ENCODE data around the gene NCAM1.

NCAM1 gene

GRCh38 chr11:112968941-112969713 lies 7.9 kb downstream of the NCAM1 start:
- DNase-seq (ENCODE audit: low spot score): no peak

DNA sequence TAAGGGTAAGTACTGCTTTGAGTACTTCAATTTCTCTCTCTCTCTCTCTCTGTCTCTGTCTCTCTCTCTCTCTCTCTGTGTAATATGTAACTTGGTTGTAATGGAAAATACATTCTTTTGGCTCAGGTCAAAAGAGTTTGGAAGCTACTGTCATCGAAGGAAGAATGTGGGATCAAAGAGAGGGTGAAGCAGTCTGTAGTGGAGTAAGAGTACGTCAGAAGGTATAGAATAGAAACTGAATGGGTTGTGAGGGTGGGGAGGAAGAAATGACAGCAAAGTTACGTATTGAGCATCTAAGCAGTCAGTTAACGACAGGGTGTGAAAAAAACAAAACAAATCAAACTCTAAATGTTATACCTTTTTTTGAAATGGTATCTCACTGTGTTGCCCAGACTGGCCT lies 10.0 kb downstream of the NCAM1 start:
- no peak for DNase-seq (ENCODE audit: low spot score)

GRCh38 chr11:112971827-112972226 lies 10.6 kb downstream of the NCAM1 start:
- DNase-seq (ENCODE audit: low spot score): no peak

GRCh38 chr11:112972399-112973145 lies 11.4 kb downstream of the NCAM1 start:
- no peak for DNase-seq (ENCODE audit: low spot score)

DNA sequence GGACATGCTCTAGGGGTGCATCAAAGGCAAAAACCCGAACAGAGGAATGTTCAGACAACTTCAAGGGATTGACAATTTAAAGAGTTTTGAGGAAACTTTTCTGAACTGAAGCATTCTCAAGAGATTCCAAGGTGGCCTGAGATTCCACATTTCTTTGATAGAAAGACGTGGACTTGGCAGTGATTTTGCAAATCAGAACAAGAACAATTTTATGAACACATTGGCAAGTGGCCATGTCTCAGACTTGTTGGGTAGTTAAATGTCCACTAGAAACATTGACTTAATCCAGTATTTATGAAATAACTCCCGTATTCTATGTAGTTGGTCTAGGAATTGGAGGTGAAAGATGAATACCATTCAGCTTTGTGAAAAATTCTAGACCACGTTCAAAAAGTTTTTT lies 13.8 kb downstream of the NCAM1 start:
- DNase-seq (ENCODE audit: low spot score): no peak

DNA sequence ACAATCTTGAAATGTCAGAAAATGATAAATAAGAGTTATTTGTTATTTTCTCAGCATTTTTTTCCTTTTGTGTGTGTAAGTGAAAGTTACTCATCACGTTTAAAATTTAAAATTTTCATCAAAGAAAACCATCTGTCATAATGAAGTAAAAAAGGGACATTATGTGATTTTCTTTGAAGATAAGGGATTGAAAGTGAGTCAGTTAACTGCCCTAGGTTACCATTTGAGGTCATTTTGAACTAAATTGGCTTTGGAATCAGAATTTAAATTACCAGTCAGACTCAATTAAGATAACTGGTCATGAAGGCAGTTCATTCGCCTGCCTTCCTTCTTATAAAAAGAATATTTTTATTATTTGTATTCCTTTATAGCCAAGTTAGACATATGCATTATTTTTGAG lies 14.3 kb downstream of the NCAM1 start:
- no peak for DNase-seq (ENCODE audit: low spot score)

DNA sequence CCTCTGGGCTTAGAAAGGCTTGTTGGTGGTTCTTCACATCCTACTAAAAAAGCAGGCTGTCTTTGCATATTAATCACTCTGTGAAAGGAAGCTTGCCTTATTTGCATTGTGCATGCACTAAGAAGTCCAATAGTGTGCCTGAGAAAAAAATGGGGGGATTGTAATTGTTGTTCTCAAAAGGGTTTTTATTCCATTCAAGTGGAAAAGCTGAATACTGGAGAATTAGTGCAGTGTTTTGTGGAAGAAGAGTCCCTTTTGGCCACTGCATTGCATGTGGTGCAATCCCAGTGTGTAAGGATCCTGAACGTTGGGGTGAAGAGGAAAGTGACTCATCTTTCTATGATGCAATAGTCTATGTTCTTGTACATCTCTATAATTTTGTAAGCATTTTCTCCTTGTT lies 16.5 kb downstream of the NCAM1 start:
- no peak for DNase-seq (ENCODE audit: low spot score)

GRCh38 chr11:112983887-112984286 lies 22.7 kb downstream of the NCAM1 start:
- DNase-seq (ENCODE audit: low spot score): no peak

DNA sequence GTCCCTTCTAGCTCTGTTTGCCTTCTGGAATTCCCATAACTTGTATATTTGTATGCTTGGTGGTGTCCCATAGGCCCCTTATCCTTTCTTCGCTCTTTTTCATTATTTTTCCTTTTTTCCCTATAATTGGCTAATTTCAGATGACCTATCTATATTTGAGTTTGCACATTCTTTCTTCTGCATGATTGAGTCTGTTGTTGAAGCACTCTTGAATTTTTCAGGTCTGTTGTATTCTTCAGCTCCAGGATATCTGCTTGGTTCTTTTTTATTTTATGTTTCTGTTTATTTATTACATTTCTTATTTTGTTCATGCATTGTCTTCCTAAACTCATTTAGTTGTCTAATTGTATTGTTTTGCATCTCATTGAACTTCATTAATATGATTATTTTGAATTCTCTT lies 28.0 kb downstream of the NCAM1 start:
- DNase-seq (ENCODE audit: low spot score): no peak

- no peak for DNase-seq (ENCODE audit: low spot score)
Observed at GRCh38 chr11:112993808-112994207, 32.6 kb downstream of the NCAM1 start.

- no peak for DNase-seq (ENCODE audit: low spot score)
Observed at GRCh38 chr11:112995423-112996090, 34.3 kb downstream of the NCAM1 start.

DNA sequence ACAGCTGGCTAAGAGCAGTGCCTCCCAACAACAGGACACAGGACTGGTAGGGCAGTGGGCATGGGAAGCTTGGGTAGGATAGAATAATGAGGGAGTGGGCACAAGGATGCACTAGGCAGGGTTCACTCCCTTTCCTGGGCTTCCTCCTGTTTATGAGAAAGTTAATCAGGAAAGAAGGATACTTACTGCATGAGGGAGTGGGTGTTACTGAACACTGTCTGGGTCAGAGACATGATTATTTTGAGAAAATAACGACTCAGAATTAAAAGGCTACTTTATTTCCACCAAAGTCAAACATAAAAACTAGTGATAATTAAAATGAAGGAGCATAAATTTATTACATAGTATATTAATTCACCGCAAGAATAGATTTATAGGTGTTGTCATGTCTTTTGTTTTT lies 35.8 kb downstream of the NCAM1 start:
- no peak for DNase-seq (ENCODE audit: low spot score)

DNA sequence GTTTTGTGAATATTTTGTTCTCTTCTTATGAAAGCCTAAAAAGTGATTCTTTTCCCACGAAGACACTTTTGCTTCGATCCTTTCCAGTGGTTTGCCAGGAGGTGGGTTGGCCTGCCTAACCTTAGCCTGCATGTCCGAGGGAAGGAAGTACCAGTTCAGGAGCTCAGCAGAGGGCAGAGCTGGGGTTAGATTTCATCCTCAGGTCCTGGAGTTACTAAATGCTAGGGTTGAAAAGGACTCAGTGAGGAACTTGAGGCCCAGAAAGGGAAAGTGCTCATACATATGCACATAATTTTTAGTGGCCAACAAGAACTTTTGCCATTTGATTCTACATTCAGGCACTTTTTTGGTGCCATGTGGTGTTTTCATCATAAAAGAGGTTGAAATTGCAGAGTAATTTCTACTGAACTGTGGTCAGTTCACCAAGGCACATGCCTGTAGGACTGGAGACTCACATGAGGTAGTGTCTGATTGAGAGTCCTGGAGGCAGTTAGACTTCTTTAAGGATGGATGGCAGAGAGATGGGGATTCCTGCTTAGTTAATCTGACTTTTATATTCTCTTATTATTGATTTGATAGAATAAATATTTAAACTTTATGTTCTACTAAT lies 36.7 kb downstream of the NCAM1 start:
- DNase-seq (ENCODE audit: low spot score): no peak

DNA sequence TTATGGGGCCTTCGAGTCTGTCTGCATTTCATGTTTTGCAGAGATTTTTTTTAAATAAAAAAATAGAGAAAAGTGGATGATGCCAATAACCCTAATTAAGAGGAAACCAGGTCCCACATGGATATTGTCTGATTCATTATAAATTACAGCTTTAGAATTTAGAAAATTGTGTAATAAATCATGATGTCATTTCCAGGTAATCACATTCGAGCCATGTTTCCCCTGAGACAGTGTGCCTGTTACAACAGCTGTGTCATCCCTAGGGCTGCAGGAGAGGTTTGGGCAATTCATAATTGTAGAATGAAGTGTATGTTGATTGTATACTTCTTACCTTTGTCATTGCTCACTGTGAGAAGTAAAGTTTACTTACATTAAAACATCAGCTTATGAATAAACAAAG lies 38.3 kb downstream of the NCAM1 start:
- no peak for DNase-seq (ENCODE audit: low spot score)

GRCh38 chr11:113001709-113002108 lies 40.5 kb downstream of the NCAM1 start:
- DNase-seq (ENCODE audit: low spot score): no peak

GRCh38 chr11:113006896-113007445 lies 45.8 kb downstream of the NCAM1 start:
- no peak for DNase-seq (ENCODE audit: low spot score)

DNA sequence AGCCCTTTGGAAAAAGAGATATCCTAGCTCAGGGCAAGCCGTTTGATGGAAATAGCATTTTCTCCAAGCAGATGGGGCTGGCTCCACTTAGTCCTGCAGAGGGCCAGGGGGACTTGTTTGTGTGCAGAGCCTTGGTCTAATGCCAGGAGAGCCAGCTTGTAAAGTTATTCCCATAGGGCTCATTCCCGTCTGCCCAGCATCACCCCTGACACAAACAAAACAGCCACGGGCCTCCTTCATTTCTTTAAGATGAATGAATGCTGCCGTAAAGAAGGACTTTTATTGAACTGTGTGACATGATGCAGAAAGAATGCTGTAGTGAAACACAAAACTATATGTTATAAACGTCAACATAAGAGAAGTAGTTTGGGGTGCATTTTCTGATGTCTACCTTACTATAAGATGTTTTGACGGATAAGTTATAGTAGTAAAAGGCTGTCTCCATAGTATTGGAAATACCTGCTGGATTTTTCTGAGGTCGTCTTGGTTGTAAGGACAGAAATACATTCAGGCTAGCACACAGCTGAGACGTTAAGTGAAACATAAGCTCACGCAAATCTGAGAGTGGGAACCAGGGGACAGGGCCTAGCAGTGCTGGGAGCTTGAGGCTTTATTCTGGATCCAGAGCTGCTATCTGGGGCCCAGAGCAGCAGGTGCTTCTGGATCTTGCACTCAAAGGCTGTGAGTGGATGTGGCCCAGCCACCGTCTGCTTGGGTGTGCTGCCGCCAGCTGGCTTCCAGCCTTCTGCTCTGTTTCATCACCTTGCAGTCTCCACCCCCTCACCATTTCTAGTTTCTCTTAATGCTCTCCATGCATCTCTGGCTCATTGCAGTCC lies 53.3 kb downstream of the NCAM1 start:
- DNase-seq (ENCODE audit: low spot score): peak; percentile 86

DNA sequence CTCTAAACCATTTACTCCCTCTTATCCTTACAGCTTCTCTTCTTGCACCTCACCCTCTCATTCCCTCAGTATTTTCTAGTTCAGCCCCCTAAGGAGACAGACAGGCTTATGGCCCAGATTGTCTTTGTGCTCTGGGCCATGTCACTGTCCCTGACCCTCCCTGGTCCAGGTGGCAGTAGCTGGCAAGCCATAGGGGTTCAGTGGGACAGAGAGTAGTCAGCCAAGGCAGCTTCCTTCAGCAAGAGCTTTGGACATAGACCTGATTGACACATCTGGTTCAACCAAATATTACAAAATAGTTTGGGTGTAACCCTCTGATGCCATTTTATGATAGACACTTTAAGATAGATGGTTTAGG lies 53.9 kb downstream of the NCAM1 start:
- no peak for DNase-seq (ENCODE audit: low spot score)

DNA sequence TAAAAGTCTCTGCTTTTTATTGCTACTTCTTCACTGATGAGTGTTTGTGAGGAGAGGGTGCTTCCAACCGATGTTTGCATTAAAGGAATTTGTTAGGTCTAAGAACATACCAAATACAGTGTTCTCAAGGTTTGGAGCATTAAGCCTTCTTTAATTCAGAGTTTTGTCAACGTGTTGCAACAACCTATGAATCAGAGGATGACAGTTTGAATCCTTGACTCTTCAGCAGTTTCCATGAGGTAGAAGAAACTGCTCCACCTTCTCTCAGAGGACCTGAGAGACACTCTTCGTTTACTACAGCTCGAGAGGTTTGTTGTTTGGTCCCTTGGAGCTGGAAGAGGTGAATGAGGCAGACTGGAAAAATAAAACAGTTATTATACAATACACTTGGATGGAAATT lies 55.7 kb downstream of the NCAM1 start:
- DNase-seq (ENCODE audit: low spot score): no peak

GRCh38 chr11:113018913-113019312 lies 57.7 kb downstream of the NCAM1 start:
- no peak for DNase-seq (ENCODE audit: low spot score)

DNA sequence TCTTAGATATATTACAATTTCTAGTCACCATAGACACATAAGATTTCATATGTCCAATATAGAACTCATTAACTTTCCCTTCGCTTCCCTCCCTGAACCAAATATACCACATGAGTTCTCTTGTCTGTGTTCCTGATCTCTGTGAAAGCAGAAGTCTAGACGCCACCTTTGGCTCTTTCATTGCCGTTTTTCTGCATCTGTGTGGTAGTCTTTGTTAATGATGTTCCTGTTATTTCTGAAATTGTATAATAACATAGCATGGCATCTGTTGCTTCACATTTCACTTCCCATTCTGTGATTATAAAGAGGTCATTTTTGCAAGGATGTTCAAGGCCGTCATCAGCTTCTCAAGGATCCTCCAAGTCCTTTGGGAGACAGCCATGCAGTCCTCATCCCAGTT lies 58.5 kb downstream of the NCAM1 start:
- DNase-seq (ENCODE audit: low spot score): no peak

DNA sequence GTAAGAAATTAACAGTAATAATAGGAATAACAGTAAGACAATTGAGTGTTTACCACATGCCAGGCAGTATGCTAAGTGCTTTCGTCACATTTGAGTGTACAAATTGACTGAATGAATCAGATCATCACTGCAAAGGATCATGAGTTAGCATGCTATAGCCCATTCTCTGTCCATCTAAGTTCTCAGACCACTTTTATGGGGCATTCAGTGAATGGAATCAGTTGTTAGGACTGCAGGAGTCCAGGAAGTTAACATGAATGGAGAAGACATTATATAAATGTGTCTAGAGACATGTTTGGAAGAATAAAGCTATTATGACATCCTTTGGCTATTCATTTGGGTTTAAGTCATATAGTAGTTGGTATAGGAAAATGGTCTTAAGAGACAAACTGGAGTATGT lies 59.9 kb downstream of the NCAM1 start:
- no peak for DNase-seq (ENCODE audit: low spot score)

Data from D341Med (cell line).